GM19463 (cell line): ENCODE results near the gene EVI5L.
"Not testable (repeated sequence)": the region's sequence is repeated elsewhere in the genome, so short reads cannot be mapped to it uniquely, and the experiment has no call there.

Experiments
- ATAC-seq: cut with Tn5 transposase; IDR thresholded peaks from one replicate; pipeline ENCODE4 v1.9.1; 2021; ENCODE audit warnings: mild to moderate bottlenecking, moderate library complexity; ENCODE audit not compliant: unreplicated experiment

EVI5L gene

DNA sequence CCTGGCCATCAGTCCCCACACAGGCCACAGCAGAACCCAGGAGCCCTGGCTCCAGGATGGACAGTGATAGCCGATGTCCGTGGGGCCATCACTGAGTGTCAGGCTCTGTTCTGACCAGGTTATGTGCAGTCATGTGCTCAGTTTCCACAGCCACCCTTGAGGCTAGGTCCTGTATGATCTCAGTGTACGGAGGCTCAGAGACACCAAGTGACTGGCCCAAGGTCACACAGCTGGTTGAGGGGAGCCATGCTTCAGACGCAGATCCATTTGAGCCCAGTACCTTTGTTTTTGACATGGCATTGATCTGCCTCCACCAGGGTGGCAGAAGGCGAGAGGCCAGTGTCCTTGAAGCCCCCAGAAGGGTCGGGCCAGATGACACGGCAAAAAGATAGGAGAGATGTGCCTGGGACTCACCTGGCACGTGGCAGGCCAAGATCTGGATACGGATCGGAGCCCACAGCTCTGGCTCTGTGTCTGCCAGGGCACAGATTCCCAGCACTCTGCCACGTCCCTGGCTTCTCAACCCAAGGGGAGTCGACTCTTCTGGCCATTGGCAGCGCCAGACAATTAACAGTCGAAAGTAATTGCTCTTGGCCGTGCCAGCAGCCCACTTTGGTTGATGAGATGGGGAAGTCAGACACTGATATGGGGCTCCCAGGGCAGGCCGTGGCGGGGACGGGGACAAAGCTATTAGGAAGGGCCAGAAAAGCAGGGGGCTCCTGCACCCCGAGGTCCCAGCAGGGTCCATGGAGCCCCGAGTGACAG, 15.6 kb downstream of the EVI5L start:
- no peak for ATAC-seq

DNA sequence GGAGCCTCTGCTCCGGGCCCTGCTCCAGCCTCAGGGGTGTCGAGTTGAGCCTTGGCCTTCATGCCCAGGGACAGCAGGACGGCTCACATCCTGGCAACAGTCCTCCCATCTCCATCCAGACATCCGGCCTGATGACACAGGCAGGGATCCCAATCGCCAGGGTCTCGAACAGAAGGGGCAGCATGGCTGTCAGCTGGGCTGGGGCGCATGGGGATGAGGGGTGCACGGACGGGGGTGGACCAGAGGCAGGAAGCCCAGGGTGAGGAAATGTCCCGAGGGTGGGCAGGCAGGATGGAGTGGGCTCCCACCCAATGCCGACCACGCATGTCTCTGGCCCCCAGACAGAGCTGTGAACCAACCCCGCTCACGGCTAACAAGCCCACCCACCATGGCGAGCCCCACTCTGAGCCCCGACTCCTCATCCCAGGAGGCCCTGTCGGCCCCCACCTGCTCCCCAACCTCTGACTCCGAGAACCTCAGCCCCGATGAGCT, 16.2 kb downstream of the EVI5L start:
- ATAC-seq, result no peak

DNA sequence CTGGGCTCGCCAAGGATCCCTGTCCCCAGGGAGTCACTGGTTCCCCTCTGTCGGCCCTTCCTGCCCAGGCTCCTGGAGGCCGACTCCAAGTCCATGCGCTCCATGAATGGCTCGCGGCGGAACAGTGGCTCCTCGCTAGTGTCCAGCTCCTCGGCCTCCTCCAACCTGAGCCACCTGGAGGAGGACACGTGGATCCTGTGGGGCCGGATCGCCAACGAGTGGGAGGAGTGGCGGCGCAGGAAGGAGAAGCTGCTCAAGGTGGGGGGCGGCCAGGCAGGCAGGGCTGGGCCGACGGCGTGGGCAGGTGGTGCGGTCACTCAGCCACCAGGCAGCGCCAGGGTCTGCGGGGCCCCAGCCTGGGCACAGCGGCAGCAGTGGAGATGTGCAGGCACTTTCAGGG, 17.6 kb downstream of the EVI5L start:
- ATAC-seq, result no peak

DNA sequence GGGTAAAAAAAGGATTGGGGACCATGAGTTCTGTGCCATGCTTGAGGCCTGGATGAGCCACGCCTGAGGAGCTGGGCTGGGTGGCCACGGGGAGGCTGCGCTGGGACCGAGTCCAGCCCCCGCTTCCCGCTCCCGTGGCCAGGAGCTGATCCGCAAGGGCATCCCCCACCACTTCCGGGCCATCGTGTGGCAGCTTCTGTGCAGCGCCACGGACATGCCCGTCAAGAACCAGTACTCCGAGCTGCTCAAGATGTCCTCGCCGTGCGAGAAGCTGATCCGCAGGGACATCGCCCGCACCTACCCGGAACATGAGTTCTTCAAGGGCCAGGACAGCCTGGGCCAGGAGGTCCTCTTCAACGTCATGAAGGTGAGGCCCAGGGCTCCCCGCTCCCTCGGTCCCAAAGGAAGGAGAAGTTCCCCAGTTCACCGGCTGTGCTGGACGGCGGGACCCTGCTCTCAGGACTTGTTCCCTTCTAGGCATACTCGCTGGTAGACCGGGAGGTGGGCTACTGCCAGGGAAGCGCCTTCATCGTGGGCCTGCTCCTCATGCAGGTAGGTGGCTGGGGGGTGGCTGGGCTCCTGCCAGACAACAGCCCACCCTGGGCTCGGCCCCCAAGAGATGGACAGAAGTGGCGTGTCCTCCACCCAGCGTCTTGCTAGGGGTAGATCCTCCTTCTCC, 18.9 kb downstream of the EVI5L start:
- ATAC-seq, result no peak

DNA sequence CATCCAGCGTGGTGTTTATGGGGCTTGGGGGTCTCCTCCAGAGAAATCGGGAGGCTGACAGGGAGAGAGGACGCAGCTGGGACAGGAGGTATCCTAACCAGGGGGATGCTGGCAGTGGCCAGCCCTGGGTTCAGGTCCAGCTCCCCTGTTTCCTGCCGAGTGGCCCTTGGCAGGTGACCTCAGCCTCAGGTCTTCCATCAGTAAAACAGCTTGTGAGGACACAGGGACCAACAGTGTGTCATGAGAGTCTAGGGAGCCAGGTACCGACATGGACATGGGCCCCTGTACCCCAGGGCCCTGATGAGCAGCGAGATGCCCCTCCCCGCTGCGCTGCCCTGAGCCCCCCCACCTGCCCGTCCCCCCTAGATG, 19.6 kb downstream of the EVI5L start:
- ATAC-seq, result no peak

DNA sequence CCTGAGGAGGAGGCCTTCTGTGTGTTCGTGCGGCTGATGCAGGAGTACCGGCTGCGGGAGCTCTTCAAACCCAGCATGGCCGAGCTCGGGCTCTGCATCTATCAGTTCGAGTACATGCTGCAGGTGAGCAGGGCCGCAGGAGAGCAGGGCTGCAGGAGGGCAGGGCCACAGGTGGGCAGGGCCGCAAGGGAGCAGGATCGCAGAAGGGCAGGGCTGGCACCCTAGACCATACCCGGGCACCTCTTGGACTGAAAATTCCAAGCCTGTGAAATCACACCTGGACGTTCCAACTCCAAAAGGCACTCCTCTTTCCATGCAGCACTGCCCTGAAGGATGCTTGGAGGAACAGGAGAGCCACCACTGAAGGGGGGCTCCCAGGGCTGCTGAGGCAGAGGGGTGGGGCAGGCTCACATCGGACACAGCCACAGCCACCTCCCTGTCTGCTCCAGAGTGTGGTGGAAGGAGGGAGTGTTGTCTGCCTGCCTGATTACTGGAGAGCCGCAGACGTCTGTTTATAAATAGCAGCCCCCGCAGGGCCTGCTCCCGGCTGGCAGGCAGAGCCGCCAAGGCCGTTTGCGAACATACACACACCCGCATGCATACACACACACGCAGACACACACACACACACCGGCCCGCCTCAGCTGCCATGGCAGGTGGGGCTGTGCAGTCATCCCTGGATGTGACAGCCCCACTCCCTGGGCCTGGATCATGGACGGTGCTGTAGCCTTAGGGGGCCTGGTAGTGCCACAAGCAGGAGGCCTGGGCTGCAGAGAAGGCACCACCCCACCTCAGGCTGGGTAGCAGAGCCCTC, 20.2 kb downstream of the EVI5L start:
- ATAC-seq, result no peak

DNA sequence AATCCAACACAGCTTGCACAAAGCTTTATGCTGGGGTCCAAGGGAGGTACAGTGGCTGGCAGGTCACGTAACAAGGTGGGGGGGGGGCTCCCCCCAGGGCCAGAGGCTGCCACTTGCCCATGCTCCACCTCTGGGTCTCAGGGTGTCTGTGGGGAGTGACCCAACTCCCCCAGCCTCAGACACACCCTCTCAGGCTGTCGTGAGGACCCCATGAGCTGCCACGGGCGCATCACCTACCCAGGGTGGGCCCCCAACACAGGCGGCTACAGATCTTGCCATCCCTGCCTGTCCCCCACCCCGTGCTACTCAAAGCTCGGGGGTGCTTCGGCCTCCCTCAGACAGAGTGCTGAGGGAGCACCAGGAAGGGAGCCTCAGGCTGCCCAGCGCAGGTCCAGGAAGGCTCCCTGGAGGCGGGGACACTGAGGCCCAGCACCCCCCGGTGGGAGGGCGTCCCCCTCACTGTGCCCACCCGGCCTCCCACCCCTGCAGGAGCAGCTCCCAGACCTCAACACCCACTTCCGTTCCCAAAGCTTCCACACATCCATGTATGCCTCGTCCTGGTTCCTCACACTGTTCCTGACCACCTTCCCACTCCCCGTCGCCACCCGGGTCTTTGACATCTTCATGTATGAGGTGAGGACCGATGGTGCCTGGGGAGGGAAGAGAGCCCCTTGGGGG, 21.1 kb downstream of the EVI5L start:
- no peak for ATAC-seq

DNA sequence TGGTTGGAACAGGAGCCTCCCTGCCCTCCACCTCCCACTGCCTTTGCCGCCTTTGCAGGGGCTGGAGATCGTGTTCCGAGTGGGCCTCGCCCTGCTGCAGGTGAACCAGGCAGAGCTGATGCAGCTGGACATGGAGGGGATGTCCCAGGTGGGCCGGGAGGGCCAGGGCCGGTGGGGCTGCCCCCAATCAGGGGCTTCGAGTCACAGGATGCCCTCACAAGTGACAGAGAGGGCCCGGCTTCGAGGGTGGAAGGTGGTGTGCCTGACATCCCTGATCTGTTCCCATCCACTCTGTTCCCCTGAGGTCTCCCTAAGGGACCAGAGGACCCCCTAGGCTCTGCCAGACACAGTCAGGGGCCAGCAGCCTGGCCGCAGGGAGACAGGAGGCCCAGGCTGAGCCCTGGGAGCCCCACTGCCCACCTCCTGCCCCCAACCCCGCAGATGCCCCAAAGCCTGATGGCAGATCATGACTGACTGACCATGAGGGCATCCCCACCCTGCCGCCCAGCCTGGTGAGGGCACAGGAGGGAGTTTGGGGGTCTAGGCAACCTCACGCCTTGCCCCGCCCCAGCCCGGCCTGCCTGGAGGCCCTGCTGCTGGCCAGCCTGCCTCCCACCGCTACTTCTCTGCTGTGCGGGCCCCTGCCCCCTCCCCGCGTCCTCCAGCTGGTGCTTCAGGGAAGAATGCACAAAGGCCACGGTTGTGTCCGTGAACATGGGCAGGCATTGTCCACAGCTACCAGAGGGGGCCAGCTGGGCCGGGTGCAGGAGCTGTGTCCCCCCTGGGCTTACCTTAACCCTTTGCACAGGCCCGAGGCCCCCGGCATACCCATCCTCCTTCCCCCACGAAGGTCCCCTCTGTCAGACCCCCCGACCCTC, 21.8 kb downstream of the EVI5L start:
- no peak for ATAC-seq

DNA sequence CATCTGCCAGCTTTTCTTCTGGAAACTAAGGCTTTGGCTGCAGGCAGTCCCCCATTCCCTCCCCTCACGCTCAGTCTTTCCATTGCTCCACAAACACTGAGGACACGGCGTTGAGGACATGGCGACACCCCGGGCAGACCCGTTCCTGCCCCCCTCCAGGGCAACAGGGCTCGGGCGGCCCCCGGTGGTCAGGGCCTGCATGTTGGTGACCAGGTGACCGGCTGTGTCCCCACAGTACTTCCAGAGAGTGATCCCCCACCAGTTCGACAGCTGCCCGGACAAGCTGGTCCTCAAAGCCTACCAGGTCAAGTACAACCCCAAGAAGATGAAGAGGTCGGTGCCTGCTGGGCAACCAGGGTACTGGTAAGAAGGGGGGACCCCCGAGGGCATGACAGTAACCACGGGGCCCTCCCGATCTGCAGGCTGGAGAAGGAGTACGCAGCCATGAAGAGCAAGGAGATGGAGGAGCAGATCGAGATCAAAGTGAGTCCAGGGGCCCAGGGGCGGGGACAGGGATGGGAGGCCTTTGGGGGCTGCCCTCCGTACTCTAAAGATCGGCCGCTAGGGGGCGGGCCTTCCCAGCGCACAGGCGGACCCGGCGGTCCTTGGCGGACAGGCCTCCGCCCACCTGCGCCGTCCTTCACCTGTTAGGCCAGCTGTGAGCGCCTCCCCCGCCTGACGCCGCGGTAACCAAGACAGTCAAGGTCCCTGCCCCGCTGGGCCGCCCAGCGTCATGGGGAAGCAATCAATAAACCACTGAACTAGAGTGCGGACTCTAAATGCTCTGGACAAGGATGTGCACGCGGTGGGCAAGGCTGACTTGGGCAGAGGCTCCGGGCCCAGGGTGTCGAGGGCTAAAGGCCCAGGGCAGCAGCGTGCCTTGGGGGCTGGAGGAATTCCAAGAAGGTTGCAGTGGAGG, 23.1 kb downstream of the EVI5L start:
- no peak for ATAC-seq

DNA sequence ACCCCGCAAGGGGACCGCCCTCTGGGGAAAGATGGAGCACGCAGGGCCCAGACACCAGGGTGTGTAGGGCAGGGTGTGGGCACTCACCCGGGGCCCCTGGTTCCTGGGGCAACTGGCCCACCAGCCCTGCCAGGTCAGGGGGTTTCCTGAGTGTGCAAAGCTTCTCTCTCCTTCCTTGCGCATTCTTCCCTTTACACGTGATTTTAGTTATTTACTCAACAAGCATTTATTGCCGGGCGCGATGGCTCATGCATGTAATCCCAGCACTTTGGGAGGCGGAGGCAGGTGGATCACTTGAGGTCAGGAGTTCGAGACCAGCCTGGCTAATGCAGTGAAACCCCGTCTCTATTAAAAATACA, 23.7 kb downstream of the EVI5L start:
- no peak for ATAC-seq

DNA sequence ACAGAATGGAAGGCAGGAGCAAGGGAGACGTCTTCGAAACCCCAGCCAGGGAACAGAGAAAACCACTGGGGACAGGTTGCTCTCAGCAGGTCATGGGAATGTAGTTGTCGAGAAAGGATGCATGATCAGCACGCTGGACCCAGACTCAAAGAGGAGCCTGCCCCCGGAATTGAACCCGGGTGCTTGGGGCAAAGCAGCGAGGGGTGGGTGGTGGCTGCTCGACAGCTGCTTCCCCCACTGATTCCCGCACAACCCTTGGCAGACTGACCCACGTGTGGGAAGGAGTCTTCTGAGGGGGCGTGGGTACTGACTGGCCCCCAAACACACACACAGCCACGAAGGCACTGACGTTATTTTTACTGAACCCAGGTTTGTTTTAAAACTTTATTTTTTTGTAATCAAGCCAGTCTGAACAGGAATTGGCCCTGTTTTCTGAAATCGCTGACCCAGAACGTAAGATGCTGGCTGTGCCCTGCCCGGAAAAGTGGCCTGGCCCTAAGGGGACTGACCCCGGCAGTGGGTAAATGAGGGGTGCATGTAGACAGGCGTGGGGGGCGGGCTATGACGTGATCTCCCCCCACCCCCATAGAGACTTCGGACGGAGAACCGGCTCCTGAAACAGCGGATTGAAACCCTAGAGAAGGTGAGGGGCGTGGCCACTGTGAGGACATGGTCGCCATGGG, 25.5 kb downstream of the EVI5L start:
- ATAC-seq, result no peak

DNA sequence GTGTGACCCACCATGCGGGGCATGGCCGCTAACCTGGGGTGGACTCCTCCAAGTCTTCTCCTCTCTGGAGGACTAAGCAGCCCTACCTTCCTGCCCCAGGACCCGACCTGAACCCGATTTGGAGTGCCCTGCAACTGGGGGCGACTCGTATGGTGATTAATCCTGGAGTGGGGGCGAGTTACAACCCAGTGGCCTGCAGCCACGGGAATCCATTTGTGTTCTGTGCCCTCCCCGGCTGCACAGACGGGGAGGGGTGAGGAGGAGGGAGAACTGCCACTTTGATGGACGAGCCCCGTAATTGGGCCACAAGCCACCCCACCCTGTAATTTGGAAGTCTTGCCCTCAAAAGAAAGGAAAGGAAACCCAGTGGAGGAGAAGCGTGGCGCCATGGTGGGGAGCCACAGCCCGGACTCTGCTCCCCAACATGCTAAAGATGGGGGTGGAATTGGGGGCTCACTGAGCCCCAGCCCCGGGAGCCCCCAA, 26.1 kb downstream of the EVI5L start:
- no peak for ATAC-seq

DNA sequence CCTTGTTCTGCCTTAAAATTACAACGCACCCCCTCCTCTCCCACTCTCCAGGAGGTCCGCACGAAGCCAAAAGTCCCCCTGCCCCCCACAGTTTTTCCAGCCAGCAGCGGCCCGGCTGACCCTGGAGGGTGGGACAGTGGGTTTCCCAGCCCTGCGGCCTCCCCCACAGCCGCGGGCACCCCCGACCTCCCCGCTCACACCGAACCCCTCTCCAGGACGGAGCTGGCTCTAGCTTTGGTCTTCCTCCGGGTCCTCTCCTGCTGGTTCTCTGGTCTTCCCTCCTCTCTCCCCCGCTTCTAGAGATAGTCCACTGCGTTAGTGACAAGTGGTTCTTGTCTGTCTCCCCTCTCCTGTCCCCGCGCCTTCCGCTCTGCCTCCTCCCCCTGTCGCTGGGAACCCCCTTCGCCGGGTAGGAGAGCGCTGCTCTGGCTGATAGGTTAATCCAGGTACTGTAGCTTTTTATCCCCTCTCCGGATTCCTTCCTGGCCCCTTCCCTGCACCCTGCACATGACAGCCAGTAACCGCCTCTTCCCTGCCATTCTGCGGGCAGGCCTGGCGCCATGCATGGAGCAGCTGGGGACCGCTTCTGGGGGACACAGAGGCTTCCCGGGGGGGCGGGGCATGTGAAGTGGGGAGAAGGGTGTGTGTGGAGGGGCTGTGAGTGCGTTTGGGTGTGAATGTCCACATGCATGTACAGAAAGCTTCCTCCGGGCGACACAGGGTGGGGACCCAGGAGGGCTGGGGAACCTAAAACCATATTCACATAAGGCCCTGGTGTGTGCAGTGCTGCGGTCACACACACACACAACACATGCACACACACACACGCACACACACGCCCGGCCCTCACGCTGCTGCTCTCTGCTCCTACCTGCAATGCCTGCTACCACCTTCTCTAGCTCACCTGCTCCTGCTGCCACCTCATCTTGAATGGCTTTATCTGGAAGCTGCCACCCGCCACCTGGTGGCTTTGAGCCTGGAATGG, 27.0 kb downstream of the EVI5L start:
- ATAC-seq, result no peak

DNA sequence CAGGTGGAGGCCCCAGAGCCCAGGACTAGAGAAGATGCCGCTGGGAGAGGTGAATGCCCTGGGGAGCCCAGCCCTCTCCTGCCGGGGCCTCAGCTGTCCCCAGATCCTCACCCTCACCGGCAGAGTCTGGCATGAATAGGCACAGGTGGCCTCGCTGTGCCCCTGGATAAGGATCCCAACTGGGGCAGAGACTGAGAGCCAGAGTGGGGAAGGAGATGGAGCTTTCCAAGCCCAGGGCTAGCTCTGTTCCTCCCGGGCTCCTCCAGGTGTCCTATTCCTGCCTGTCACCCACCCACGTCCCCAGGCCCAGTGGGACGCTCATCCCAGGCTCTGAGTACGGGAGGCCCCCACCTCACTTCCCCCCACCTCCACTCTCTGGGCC, 27.7 kb downstream of the EVI5L start:
- ATAC-seq, result no peak

DNA sequence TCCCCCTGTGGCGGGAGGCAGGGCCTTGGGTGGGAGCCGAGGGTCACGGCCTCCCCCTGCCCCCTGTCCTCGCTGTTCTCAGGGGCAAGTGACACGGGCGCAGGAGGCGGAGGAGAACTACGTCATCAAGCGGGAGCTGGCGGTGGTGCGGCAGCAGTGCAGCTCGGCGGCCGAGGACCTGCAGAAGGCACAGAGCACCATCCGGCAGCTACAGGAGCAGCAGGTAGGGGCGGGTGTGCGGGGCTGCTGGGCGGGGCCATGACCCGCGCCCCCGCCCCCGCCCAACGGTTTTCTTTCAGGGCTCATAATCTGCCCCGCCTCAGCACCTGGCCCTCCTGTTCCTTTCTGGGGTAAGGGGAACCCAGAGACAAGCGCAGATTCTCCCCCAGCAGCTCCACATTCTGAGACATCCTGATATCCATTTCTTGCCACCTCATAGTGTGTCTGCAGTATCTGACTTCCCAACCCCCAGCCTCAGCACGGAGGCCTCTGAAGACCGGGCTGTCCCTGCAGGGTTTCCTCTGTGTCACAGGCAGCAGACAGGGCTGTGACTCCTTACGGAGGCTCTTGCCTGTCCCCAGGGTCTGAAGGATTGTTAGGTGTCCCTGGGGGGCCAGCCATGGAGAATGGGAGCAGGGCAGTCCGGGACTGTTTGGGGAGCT, 28.2 kb downstream of the EVI5L start:
- ATAC-seq, result no peak

DNA sequence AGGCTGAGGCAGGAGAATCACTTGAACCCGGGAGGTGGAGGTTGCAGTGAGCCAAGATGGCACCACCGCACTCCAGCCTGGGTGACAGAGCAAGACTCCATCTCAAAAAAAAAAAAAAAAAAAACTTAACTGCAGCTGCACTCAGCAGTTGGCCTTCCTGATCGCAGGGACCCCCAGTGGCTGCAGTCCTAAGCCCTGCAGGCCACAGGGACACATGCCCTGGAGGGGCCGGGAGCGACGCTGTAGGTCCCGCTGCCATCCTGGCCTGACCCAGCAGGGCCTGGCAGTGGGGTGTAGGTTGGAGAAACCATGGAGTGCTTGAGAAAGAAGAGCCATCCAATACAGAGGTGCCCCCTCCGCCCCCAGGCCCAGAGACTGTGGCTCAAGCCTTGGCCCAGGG, 29.1 kb downstream of the EVI5L start:
- ATAC-seq, result not testable (repeated sequence)
